Right ventricle myocardium superior (tissue), 1 donor: ENCODE measurements around the gene EPN2. TPM values are rescaled to one million over a fixed set of nuclear protein-coding genes. Genes with fewer than 3 reads are reported as not detected.
"Not testable (repeated sequence)": the region's sequence is repeated elsewhere in the genome, so short reads cannot be mapped to it uniquely, and the experiment has no call there.

Experiments used
- ATAC-seq: fragments of 200-7000 bp; cut with Tn5 transposase; one replicate; pipeline ENCODE4 v1.9.1; 2020; ENCODE audit warnings: mild to moderate bottlenecking; ENCODE audit not compliant: poor library complexity
- DNase-seq: peaks from one replicate; pipeline ENCODE4 v3.0.0-alpha.2; 2020
- intact Hi-C: fragments of 100-400 bp; cut with DNase I; formaldehyde crosslinking; loops from one replicate; pipeline ENCODE4 v1.11.2; 2022
- total RNA-seq: library from RNA; stranded (reverse); fragmentation: NEBNext Ultra II Directional; extraction: Animal tissue kit (Norgen Biotek cat#: 25700); gene quantifications from one replicate; pipeline ENCODE4 v1.2.1, GENCODE V29; 2021
- donor health status: DM: no; HTN: yes; CAD: no; lungs with severe emphysema.

EPN2 gene
- total RNA-seq, 1 donor from 2014 or later = 91.0 TPM

DNA sequence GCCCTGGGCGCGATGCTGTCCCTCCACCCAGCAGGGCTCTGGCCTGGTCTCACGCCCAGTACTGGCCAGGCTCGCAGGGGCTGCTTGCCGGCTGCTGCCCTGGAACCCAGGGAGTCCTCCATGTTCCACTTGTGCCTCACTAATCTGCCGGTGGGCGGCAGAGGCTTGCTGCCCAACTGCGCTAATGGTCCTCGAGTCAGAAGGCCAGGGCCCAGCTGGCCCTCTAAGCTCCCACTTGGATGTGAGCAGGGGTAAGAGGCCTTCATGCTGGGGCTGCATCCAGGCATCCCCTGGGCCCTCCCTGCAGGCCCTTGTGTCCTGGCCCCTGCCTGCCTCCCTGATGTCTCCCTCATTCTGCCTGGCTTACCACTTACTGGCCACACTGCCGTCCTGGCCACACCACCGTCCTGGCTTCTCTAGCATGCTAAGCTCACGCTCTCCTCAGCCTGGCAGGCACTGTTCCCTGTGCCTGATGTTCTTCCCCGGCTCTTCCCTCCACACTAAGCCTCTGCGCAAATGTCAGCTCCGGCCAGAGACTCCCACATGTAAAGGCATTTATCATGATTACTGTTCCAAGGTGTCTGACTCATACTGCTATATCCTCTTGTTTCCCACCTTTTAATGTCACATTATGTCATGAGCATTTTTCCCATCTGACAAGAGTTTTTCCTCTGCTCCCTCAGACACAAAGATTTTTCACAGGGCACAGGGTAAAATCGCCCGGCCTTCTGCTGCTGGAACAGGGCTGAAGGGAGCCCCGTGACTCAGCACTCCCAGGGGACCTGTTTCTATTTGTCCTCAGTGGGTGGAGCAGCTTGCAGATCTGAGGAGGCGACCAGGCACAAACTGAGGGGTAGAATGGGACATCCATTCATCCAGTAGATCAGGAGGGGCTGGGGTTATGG is 109.4 kb downstream of the EPN2 start:
- intact Hi-C loops = no loop called here
- peak; percentile 58 for ATAC-seq
- DNase-seq = peak; percentile 83

DNA sequence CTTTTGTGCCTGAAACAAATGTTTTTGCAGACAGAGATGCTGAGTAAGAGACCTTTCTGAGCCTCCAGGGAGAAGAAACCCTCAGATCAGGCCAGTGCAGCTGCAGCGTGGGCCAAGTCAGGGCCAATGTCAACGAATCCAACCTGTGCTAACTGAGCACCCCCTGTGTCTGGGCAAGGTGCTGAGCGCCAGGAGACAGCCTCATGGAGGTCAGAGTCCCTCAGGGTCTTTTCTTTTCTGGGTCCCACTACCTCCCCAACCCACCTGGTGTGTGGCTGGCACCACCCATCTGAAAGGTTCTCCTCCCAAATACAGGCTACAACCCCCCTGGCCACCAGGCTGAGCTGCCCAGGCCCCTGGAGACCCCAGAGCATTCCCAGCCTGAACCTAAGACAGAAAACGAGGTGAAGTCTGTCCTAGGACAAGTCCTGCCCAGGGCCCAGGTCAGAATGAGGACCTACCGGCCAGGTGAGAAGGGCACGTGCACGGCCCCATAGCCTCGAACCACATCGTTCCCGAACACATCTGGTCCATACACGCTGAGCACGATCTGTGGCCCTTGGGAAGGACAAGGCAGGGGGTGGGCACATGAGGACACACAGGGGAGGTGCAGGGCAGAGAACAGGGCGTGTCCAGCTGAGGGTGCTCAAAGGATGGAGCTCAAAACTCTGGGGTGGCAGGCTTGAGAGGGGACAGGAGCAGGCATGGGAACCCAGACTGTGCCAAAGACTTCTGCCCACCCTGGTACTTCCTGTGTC is 110.3 kb downstream of the EPN2 start:
- ATAC-seq (no peak), DNase-seq (no peak)
- intact Hi-C loops = no loop called here

DNA sequence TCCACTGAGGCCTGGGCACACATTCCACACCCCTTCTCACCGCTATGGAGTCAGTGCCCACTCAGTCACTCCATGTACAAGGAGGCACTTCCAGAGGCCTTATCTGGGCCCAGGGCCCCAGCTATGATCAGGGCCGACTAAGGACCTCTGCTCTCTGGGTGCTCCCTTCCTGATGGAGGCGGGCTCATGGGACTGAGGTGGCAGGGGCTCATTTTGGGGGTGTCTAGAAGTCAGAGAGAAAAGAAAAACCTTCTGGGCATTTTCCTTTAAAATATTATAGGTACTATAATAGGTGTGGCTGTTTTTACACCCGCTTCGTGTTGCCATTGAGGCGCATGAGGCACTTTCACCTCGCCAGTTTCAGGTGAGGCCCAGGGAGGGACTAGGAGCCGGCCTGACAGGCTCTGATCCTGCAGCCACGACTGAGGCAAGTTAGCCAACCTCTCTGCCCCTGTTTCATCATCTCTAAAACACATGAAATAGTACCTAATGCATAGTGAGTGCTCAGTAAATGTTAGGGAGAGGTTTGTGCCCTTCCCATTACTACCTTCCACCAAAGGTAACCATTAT is 111.0 kb downstream of the EPN2 start:
- intact Hi-C loops = no loop called here
- ATAC-seq (no peak), DNase-seq (no peak)

DNA sequence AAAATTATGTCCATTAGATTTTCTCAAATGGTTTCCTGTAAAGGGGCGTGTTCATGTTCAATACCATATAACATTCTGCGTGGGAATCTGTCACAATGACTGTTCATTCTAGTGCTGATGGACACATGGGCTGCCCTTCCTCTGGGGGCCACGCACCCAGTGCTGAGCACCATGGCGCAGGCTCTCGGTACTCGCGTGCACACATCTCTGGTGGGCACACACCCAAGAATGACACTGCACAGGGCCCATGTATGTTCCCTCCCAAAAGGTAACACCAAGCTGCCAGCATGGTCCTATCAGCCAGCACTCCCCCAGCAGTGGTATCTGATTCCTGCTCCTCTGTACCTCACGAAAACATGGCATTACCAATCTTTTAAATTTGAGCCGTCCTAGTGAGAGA is 111.6 kb downstream of the EPN2 start:
- DNase-seq = no peak
- no peak for ATAC-seq
- intact Hi-C loops = no loop called here

DNA sequence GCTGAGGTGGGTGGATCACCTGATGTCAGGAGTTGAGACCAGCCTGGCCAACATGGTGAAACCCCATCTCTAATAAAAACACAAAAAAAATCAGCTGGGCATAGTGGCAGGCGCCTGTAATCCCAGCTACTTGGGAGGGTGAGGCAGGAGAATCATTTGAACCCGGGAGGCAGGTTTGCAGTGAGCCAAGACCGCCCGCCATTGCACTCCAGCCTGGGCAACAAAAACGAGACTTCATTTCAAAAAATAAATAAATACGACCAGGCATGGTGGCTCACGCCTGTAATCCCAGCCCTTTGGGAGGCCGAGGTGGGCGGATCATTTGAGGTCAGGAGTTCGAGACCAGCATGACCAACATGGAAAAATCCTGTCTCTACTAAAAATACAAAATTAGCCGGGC is 116.2 kb downstream of the EPN2 start:
- intact Hi-C loops, ATAC-seq, DNase-seq: not testable (repeated sequence)

DNA sequence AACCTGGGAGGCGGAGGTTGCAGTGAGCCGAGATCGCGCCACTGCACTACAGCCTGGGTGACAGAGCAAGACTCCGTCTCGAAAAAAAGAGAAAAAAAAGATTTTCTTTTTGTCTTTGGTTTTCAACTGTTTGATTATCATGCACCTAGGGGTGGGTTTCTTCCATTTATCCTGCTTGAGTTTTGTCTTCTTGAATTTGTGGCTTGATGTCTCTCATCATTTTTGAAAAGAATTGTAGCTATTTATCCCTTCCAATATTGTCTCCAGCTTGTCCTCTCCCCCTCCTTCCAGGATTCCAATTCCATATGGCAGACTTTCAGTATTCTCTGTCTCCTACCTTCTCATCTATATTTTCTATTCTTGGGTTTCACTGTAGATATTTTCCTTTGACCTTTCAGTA is 117.6 kb downstream of the EPN2 start:
- DNase-seq (no peak), ATAC-seq (no peak)
- intact Hi-C loops = no loop called here

DNA sequence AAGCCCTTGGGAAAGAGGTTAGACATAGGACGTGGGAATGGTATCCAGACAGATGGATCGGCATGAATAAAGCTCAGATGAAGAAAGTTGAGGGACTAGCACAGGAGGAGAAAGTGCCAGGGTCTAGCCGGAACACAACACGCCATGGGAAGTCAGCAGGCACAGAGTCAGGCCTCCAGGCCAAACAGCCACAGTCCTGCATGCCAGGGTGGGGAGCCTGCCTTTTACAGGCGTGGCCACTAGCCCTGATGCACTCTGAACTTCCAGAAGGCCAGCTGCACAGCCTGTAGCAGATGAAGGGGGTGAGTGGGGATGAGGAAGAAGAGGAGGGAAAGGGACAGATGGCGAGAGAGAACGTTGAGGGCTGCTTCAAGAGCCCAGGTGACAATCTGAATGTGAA is 120.2 kb downstream of the EPN2 start:
- no peak for DNase-seq

DNA sequence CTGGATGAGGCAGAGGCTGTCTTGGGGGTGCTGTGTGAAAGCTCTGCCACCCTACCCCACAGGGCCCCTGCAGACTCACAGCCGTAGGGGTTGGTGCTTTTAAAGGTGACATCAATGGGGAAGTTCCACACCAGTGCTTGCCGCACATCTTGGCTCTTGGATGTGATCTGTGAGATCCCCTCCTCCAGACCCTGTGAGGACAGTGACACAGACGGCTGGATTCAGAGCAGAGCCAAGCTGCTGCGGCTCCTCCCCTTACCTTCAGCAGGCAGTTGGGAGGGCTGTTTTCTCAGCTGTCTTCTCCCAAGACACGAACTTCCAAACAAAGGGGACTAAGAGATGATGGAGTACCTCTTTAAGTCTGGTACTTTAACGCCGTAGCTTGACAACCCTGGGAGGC is 120.6 kb downstream of the EPN2 start:
- ATAC-seq (no peak), DNase-seq (no peak)
- intact Hi-C loops = no loop called here

More for the DNA sequence above, 120.2 kb downstream of the EPN2 start:
- intact Hi-C loops = no loop called here
- no peak for ATAC-seq

DNA sequence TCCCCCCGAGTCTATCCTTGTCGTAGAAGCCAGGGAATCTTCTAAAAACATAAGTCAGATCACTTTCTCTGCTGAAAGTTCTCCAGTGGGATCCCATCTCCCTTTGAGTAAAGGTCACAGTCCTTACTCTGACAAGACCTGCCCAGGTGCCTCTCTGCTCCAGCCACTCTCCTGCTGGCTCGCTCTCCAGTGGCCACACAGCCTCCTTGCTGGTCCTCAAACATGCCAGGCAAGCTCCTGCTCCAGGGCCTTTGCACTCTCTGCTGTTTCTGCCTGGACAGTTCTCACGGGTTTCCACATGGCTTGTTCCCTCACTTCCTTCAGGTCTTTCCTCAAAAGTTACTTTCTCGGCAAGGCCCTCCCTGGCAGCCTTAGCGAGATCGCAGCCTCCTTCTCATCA is 122.0 kb downstream of the EPN2 start:
- DNase-seq = no peak
- no peak for ATAC-seq
- intact Hi-C loops = no loop called here

DNA sequence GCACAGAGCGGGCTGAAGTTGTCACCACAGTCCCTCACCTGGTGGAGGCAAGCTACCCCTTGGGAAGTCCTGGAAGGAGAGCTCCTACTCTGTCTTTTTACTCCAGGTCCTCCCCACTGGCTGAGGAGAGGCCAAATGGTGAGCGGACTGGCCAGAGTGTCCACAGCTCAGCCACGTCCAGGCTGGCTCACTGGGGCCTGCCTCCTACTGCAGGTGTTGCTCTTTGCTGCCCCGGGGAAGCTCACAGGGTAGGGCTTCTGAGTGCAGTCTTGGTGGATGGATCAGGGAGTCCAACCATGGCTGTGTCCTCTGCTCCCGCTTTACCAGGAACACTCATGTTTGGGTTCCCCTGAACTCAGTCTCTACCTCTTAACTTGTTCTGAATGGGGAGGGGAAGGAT is 122.7 kb downstream of the EPN2 start:
- DNase-seq = no peak
- intact Hi-C loops = loop anchor here (5.0 kb wide), 1 partner anchor 402 kb away; no protein-coding TSS in a partner anchor
- ATAC-seq = no peak

DNA sequence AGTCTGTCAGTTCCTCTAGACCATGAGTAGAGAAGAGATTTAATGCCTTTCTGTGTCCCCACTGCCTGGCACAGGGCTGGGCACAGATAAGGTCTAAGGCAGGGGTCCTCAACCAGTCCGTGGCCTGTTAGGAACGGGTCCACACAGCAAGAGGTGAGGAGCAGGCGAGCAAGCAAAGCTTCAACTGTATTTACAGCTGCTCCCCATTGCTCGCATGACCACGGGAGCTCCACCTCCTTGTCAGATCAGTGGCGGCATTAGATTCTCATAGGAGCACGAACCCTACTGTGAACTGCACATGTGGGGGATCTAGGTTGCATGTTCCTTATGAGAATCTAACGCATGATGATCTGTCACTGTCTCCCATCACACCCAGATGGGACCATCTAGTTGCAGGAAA is 123.6 kb downstream of the EPN2 start:
- intact Hi-C loops = loop anchor here (5.0 kb wide), 1 partner anchor 402 kb away; no protein-coding TSS in a partner anchor
- no peak for ATAC-seq
- peak; percentile 7 for DNase-seq

DNA sequence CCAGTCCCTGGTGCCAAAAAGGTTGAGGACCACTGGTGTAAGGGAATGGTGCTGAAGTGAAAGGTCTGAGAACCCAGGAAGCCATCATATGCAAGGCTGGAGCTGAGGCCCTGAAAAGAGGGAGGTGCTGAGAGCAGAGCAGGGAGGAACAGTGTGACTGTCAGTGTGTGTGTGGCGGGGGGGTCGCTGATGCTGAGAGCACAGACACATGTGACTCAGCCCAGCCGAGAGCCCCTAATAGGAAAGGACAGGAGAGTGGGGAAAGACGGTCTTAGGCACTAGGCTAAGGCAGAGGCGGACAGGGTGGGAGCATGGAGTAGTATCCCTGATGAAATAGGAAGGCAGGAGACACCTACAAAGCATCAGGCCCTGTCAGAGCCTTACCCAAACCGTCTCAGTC is 124.2 kb downstream of the EPN2 start:
- intact Hi-C loops = loop anchor here (5.0 kb wide), 1 partner anchor 401 kb away; no protein-coding TSS in a partner anchor
- DNase-seq = peak; percentile 41
- ATAC-seq = no peak

DNA sequence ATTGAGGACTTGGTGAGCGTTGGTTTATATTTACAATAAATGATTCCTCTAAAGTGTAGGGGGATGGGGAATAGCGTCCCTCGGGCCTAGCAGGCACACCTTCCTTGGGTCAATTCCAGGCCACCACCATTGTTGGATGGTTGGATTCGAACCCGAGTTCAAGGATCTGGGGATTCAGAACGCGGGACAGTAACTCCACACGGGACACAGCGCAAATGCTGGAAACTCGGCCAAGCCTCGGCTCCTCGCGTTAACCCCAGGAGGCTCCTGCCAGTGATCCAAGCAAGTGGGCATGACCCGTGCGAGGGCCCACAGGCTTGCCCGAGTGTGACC is 124.7 kb downstream of the EPN2 start:
- ATAC-seq (no peak), DNase-seq (no peak)
- intact Hi-C loops = loop anchor here (2.0 to 5.0 kb wide), 2 partner anchors 85 to 400 kb away; no protein-coding TSS in a partner anchor

DNA sequence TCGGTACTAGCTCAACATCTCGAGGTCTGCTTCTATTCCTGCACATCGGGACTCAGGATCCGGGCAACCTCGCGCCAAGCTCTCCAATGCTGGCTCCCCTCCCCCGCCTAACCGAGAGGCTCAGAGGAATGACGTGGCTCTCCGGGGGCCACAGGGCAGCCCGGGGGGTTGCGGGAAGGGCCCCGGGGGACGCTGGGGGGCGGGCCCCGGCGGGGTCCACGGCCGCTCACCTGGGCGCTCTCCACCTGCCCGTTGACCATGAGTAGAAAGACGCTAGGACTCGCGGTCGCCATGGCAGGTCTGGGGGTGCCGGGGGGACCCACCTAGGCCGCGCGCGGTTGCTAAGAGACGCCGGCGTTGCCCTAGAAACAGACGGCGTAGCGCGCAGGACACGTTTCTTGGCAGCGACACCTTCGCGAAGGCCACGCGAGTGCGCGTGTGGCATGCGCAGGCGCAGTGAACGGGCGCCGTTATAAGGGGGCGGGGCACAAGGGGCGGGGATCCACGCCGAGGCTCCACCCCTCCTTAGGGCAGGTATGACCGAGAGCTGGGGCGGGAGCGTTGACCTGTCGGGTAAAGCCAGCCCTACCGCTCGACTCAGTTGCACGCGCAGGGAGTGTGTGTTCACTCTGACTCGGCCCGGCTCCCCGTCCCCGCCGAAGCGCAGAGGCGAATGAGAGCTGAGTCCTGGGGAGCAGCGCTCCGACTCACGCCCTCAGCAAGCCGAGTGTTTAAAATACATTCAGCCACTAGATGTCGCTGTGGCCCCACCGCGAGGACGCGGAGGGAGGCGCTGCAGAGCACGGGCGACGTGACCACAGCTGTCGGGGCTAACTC is 125.3 kb downstream of the EPN2 start, which contains the start of gene B9D1:
Gene B9D1, minus strand, starts transcription at position 447 of the 837 bp plus-strand sequence. Its CDS starts 154 bp downstream, at position 293.
- intact Hi-C loops = loop anchor here (2.0 to 5.0 kb wide), 2 partner anchors 84 to 400 kb away; no protein-coding TSS in a partner anchor
- DNase-seq = peak; percentile 95
- ATAC-seq = peak; percentile 98

DNA sequence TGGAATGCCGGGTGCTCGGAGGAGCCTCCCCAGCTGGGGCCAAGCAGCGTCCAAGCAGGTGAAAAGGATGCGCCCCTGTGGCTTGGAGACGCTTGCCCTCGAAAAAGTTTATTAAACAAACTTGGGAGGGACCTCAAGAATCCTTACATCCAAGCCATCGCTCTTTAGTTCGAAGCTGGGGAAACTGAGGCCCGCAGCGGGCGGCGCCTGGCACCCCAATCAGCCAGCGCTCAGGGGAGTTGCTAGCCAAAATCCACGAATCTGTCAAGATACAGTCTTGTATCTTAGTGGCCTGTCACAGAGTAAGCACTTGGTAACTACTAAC is 125.9 kb downstream of the EPN2 start:
- intact Hi-C loops = loop anchor here (2.0 to 5.0 kb wide), 2 partner anchors 84 to 399 kb away; no protein-coding TSS in a partner anchor
- ATAC-seq (no peak), DNase-seq (no peak)

DNA sequence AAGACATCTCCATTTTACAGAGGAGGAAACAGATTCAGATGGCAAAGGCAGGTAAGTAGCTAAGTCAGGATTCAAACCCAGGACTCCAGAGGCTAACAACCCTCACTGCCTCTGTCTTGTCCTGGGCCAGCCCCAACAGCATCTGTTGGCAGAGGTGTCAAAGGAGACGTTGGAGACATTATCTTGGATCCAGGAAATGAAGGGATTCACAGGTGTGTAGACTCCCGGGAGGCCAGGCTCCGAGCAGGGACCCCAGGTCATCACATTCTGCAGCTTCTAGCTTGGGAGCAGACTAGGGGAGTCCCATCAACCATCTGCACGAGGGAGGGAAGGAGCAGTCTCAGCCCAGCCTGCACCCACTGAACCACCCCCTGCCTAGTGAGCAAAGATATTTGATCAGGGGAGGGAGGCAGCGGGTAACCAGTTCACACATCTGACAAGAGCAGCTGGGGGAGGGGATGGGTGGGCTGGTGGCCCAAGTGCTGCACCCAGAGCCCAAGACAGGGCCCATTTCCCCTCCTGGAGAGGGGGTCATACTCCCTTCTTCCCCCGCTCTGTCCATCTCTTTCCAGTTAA is 126.4 kb downstream of the EPN2 start:
- peak; percentile 38 for DNase-seq
- intact Hi-C loops = loop anchor here (2.0 to 5.0 kb wide), 2 partner anchors 83 to 399 kb away; no protein-coding TSS in a partner anchor
- no peak for ATAC-seq

DNA sequence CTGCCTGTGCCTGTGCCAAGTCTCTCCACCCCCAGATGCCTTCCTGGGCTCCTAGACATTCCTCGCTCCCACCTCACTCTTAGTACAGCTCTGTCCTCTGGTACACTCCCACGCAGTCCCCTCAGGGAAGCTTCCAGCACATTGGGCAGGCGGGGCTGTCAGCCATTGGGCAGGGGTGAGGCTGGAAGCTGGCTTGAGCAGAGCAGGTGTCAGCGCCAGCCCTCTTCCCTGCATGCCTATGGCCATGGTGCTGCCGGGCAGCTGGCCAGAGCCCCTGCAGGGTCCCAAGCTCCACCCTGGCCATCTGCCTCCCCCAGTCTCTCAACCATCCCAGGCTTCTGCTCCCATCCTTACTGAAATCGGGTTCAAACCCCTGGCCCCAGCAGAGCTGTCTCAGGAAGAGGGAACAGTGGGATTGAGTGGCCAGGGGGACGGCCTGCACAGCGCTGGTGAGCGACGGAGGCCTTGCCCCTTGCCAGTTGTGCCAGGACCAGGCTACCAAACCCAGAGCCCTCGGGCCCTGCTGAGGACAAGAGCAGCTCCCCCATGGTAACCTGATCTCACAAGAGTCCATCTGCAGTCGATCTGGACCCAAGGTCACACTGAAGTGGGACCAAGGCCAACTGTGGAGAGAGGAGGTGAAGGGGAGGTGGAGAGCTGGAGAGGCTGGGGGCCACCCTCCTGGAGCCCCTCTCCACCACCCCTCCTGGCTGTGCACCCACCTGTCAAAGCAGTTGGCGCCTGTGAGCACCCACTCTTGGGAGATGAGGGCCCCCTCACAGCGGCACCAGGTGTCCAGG is 127.7 kb downstream of the EPN2 start:
- ATAC-seq (no peak), DNase-seq (peak; percentile 42)
- intact Hi-C loops = loop anchor here (5.0 kb wide), 1 partner anchor 397 kb away; no protein-coding TSS in a partner anchor
